ENCODE data around the gene DGKQ.

Gene DGKQ

DNA sequence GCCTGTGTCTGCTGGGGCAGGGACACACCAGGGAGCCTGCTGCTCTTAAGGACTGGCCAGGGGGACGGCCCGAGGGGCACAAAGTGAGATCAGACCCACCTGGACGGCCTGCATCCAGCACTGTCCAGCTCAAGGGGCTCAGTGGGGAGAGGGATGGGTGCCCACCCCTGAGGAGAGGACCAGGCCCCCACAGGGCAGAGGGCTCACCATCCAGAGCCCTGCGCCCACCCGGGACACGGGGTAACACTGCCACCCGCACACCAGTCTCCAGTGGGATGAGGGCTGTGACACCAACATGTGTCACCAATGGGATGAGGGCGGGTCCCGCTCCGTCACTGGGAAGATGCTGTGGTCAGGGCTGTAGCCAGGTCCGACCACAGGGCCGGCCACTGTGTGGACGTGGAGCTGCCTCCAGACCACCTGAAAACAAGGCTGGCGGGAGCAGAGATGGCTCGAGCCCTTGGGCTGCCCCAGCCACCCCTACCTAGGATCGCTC is 13.2 kb downstream of the DGKQ start:
- no peaks in the 10 kb centered on the region for H3K4me1 ChIP-seq (ENCODE audit: insufficient read depth, low read length)
- H3K9me3 ChIP-seq (ENCODE audit: insufficient read depth, low read depth, low read length) = no peaks in the 10 kb centered on the region
- no peak overlapping the region for H3K4me3 ChIP-seq (ENCODE audit: low read length)
- H3K36me3 ChIP-seq (ENCODE audit: insufficient read depth, low read depth, low read length) = no peaks in the 10 kb centered on the region
- H3K9ac ChIP-seq (ENCODE audit: low read depth, low read length) = no peak overlapping the region
- no peaks in the 10 kb centered on the region for H3K27me3 ChIP-seq (ENCODE audit: insufficient read depth, low read length)
- H3K27ac ChIP-seq (ENCODE audit: low read length) = no peak overlapping the region

DNA sequence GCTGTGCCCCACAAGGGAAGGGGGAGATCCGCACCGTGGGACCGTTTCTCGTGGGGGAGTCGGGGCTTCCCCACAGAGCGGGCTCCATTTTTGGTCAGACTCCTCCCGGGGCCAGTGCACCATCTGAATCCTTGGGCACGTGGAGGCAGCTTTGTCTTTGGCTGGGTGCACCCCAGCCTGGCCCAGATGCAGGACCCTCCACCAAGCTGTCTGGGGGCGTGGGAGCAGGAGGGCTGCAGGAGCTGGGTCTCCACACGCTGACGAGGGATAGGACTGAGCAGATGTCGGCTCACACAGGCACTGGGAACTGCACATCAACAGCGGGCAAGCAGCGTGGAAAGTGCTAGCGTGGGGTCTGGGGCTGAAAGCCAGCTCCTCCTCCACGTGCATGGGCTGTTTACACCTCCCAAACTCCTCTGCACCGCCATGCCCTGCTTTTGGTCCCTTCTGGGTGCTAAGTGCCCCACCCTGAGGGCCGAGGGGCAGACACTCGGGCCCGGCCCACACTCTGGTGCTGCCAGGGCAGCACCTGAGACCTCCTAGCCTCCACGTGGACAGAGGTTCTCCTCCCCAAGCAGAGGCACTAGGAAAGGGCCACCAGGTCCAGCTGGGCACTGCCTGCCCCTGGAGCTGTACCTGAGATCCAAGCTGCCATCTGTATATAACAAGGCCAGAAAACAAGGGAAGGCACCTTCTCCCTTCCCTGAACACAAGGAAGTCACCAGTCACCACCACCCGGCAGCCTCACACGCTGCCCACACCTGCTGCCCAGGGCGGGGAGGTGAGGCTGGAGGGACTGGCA is 13.8 kb downstream of the DGKQ start:
- no peaks in the 10 kb centered on the region for H3K36me3 ChIP-seq (ENCODE audit: insufficient read depth, low read depth, low read length)
- no peak overlapping the region for H3K27ac ChIP-seq (ENCODE audit: low read length)
- no peak overlapping the region for H3K4me3 ChIP-seq (ENCODE audit: low read length)
- H3K9me3 ChIP-seq (ENCODE audit: insufficient read depth, low read depth, low read length) = no peaks in the 10 kb centered on the region
- no peak overlapping the region for H3K9ac ChIP-seq (ENCODE audit: low read depth, low read length)
- H3K4me1 ChIP-seq (ENCODE audit: insufficient read depth, low read length) = no peaks in the 10 kb centered on the region
- no peaks in the 10 kb centered on the region for H3K27me3 ChIP-seq (ENCODE audit: insufficient read depth, low read length)

DNA sequence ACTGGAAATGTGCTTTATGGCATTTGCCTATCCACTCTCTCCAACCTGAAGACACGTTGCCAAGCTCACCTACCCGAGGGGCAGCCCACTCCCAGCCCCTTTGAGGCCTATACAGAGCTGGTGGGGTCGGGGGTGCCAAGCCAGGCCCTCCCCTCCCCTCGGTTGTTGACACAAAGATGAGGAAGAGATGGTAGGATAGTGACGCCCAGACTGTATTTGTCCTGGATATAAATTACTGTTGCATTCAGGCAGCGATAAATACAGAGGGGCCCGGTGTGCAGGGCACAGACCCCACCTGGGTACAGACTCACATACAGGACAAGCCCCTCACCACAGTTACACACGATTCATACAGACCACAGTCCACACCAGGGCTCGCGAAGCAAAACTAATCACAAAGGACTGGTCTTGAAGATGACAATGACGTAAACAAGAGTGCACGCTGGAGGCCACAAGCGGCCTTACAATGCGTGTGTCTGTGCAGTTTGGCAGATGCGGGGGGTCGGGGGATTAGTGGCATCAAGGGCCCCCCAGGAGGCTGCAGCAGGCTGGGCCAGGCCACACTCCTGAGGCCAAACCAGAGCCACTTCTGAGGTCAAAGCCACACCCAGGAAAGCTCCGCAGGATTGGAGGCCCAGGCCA is 14.6 kb downstream of the DGKQ start:
- H3K4me3 ChIP-seq (ENCODE audit: low read length) = no peak overlapping the region

DNA sequence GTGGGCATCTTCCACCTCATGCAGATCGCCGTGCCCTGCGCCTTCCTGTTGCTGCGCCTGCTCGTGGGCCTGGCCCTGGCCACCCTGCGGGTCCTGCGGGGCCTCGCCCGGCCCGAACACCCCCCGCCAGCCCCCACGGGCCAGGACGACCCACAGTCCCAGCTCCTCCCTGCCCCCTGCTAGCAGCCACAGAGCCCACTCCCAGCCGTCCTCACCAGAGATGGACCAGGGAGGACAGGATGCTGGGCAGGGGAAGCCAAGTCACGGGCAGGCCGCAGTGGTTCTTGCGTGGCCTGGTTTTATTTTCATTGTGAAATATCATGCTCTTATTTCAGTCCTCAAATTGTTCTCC is 15.1 kb downstream of the DGKQ start:
- H3K4me1 ChIP-seq (ENCODE audit: insufficient read depth, low read length) = no peaks in the 10 kb centered on the region
- no peak overlapping the region for H3K4me3 ChIP-seq (ENCODE audit: low read length)
- no peaks in the 10 kb centered on the region for H3K27me3 ChIP-seq (ENCODE audit: insufficient read depth, low read length)
- H3K9ac ChIP-seq (ENCODE audit: low read depth, low read length) = no peak overlapping the region
- H3K36me3 ChIP-seq (ENCODE audit: insufficient read depth, low read depth, low read length) = no peaks in the 10 kb centered on the region
- no peak overlapping the region for H3K27ac ChIP-seq (ENCODE audit: low read length)
- H3K9me3 ChIP-seq (ENCODE audit: insufficient read depth, low read depth, low read length) = no peaks in the 10 kb centered on the region

More for the DNA sequence above, 14.6 kb downstream of the DGKQ start:
- no peaks in the 10 kb centered on the region for H3K27me3 ChIP-seq (ENCODE audit: insufficient read depth, low read length)
- no peak overlapping the region for H3K27ac ChIP-seq (ENCODE audit: low read length)
- no peaks in the 10 kb centered on the region for H3K9me3 ChIP-seq (ENCODE audit: insufficient read depth, low read depth, low read length)
- no peaks in the 10 kb centered on the region for H3K36me3 ChIP-seq (ENCODE audit: insufficient read depth, low read depth, low read length)
- H3K9ac ChIP-seq (ENCODE audit: low read depth, low read length) = no peak overlapping the region
- H3K4me1 ChIP-seq (ENCODE audit: insufficient read depth, low read length) = no peaks in the 10 kb centered on the region

DNA sequence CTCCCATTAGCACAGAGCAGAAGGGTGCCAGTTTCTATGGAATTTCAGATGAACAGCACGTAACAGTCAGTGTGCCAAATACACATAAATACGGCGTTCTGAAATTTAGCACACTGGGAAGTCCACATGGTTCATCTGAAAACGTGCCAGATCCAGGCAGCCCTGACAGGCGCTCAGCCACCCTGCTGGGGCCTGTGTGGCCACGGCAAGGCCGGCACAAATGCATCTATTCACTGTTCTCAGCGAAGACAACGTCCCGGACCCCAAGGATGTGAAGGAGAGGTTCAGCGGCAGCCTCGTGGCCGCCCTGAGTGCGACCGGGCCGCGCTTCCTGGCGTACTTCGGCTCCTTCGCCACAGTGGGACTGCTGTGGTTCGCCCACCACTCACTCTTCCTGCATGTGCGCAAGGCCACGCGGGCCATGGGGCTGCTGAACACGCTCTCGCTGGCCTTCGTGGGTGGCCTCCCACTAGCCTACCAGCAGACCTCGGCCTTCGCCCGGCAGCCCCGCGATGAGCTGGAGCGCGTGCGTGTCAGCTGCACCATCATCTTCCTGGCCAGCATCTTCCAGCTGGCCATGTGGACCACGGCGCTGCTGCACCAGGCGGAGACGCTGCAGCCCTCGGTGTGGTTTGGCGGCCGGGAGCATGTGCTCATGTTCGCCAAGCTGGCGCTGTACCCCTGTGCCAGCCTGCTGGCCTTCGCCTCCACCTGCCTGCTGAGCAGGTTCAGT is 15.6 kb downstream of the DGKQ start:
- H3K27ac ChIP-seq (ENCODE audit: low read length) = no peak overlapping the region
- H3K4me3 ChIP-seq (ENCODE audit: low read length) = no peak overlapping the region
- H3K9ac ChIP-seq (ENCODE audit: low read depth, low read length) = no peak overlapping the region
- H3K36me3 ChIP-seq (ENCODE audit: insufficient read depth, low read depth, low read length) = no peaks in the 10 kb centered on the region
- H3K27me3 ChIP-seq (ENCODE audit: insufficient read depth, low read length) = no peaks in the 10 kb centered on the region
- H3K4me1 ChIP-seq (ENCODE audit: insufficient read depth, low read length) = no peaks in the 10 kb centered on the region
- no peaks in the 10 kb centered on the region for H3K9me3 ChIP-seq (ENCODE audit: insufficient read depth, low read depth, low read length)

DNA sequence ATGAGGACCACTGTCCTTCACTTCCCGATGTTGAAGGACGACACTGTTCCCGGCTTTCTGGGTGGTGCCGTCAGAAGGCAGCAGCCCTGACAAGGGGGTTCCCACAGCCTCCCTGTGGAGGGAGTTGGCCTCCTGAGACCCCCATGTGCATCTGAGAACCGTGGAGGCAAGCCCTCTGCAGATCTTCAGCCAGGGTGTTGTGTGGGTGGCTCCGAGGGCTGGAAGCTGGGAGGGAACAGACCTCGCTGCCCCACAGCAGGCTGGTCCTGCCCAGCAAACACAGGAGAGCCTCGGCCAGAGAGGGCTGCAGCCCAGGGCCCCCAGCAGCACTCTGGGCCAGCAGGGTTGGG is 16.2 kb downstream of the DGKQ start:
- no peaks in the 10 kb centered on the region for H3K4me1 ChIP-seq (ENCODE audit: insufficient read depth, low read length)

DNA sequence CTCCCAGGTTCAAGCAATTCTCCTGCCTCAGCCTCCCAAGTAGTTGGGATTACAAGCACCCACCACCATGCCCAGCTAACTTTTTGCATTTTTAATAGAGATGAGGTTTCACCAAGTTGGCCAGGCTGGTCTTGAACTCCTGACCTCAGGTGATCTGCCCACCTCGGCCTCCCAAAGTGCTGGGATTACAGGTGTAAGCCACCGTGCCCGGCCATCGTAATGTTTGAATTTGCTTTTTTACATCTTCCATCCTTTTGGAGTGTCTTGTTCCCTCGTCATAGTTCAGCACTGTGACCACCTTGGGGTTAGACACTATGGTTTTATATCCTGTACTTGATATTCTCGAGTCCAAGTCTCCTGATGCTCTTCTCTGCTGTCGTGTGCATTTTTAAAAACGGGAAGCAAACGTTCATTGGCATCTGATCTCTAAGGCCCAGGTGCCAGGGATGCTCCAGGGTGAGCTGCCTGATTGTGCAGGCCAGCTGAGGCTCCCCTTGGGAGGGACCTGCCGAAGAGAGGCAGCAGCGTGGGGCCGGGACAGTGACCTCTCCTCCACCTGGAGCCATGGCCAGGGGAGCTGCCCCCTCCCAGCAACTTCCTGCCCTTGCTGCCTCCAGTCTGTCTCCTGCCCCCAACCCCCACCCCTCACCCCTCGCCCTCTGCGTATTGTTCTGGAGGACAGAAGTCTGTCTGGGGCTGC is 16.7 kb downstream of the DGKQ start:
- no peaks in the 10 kb centered on the region for H3K4me1 ChIP-seq (ENCODE audit: insufficient read depth, low read length)
- H3K9ac ChIP-seq (ENCODE audit: low read depth, low read length) = no peak overlapping the region
- H3K36me3 ChIP-seq (ENCODE audit: insufficient read depth, low read depth, low read length) = no peaks in the 10 kb centered on the region
- H3K4me3 ChIP-seq (ENCODE audit: low read length) = no peak overlapping the region
- H3K9me3 ChIP-seq (ENCODE audit: insufficient read depth, low read depth, low read length) = no peaks in the 10 kb centered on the region
- H3K27ac ChIP-seq (ENCODE audit: low read length) = no peak overlapping the region
- no peaks in the 10 kb centered on the region for H3K27me3 ChIP-seq (ENCODE audit: insufficient read depth, low read length)

More for the DNA sequence above, 16.2 kb downstream of the DGKQ start:
- no peaks in the 10 kb centered on the region for H3K27me3 ChIP-seq (ENCODE audit: insufficient read depth, low read length)
- no peak overlapping the region for H3K27ac ChIP-seq (ENCODE audit: low read length)
- H3K9ac ChIP-seq (ENCODE audit: low read depth, low read length) = no peak overlapping the region
- H3K4me3 ChIP-seq (ENCODE audit: low read length) = no peak overlapping the region
- H3K36me3 ChIP-seq (ENCODE audit: insufficient read depth, low read depth, low read length) = no peaks in the 10 kb centered on the region
- no peaks in the 10 kb centered on the region for H3K9me3 ChIP-seq (ENCODE audit: insufficient read depth, low read depth, low read length)

DNA sequence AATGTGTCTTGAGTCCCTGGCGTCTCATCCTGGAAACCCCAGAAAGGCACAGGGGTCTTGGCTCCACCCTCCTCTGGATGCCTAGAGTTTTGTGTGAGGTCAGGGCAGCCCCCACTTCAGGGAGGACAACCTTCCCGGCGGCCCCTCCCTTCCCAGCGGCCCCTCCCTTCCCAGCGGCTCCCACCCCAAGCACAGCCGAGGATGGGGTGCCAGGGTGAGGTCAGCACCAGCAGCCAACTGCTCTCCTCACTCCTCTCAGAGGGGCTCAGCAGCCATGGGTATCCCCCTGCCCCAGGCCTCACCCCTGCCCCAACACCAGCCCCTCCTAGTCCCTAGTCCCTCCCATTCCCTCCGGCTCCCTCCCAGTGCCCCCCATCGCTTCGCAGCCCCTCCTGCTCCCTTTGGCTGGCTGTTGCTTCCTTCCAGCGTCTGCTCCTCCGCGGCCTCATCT is 17.4 kb downstream of the DGKQ start:
- H3K36me3 ChIP-seq (ENCODE audit: insufficient read depth, low read depth, low read length) = no peaks in the 10 kb centered on the region

DNA sequence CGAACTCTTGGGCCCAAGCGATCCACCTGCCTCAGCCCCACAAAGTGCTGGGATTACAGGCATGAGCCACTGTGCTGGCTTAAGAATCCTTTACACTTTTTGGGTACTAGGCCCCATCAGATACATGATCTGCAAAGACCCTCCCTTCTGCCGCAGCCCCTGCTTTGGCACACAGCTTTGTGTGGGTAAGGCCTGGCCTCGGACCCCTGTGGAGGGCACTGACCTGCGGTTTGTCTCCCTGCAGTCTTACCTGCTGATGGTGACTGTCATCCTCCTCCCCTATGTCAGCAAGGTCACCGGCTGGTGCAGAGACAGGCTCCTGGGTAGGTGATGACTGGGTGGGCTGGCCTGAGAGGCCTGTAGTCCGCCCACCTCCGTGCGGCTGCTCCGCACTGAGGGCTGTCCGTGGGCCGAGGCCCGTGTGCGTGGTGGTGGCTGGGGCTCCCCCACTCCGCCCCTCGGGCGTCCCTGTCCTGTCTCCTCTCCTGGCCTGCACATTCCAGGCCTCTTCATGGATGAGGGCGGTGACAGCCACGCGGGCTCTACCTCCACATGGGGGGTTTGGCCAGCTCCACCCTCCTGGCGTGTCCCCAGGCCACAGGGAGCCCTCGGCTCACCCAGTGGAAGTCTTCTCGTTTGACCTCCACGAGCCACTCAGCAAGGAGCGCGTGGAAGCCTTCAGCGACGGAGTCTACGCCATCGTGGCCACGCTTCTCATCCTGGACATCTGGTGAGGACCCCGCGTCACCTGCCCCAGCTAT is 18.0 kb downstream of the DGKQ start:
- Histone ChIP-seq H3K36me3 (ENCODE audit: insufficient read depth, low read depth, low read length) (no peaks in the 10 kb centered on the region), H3K4me3 (ENCODE audit: low read length) (no peak overlapping the region), H3K27me3 (ENCODE audit: insufficient read depth, low read length) (no peaks in the 10 kb centered on the region), H3K9me3 (ENCODE audit: insufficient read depth, low read depth, low read length) (no peaks in the 10 kb centered on the region), H3K9ac (ENCODE audit: low read depth, low read length) (no peak overlapping the region), H3K27ac (ENCODE audit: low read length) (no peak overlapping the region), H3K4me1 (ENCODE audit: insufficient read depth, low read length) (no peaks in the 10 kb centered on the region)

More for the DNA sequence above, 17.4 kb downstream of the DGKQ start:
- H3K4me3 ChIP-seq (ENCODE audit: low read length) = no peak overlapping the region
- H3K27me3 ChIP-seq (ENCODE audit: insufficient read depth, low read length) = no peaks in the 10 kb centered on the region
- no peak overlapping the region for H3K9ac ChIP-seq (ENCODE audit: low read depth, low read length)
- H3K4me1 ChIP-seq (ENCODE audit: insufficient read depth, low read length) = no peaks in the 10 kb centered on the region
- no peaks in the 10 kb centered on the region for H3K9me3 ChIP-seq (ENCODE audit: insufficient read depth, low read depth, low read length)
- no peak overlapping the region for H3K27ac ChIP-seq (ENCODE audit: low read length)

DNA sequence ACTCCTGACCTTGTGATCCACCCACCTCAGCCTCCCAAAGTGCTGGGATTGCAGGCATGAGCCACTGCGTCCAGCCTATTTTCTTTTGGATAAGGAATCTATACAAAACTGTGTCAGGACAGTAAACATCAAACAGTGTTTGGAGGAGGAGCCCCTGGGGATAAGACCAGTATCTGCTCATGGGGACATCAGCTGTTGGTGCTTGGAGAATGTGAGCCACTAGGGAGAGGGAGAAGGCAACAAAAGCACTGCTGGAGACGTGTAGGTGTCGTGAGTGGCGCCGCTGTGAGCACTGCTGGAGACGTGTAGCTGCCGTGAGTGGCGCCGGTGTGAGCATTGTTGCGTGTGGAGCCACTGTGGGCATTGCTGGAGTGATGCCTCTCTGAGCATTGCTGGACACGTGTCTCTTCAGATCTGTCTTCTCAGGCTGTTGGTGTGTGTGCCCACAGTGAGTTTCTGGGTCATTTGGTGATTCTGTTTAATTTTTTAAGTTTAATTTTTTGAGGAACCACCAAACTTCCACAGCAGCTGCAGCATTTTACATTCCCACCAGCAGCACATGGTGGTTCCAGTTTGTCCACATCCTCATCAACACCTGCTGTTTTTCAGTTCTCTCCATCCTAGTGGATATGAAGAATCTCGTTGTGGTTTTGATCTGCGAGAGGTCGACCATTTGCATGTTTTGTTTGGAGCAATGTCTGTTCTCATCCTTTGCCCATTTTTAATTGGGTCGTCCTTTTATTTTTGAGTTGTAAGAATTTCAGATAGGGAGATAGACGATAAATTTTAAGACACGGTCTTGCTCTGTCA is 19.0 kb downstream of the DGKQ start:
- Histone ChIP-seq H3K4me3 (ENCODE audit: low read length) (no peak overlapping the region), H3K27me3 (ENCODE audit: insufficient read depth, low read length) (no peaks in the 10 kb centered on the region), H3K9me3 (ENCODE audit: insufficient read depth, low read depth, low read length) (no peaks in the 10 kb centered on the region), H3K36me3 (ENCODE audit: insufficient read depth, low read depth, low read length) (no peaks in the 10 kb centered on the region), H3K27ac (ENCODE audit: low read length) (no peak overlapping the region), H3K4me1 (ENCODE audit: insufficient read depth, low read length) (no peaks in the 10 kb centered on the region), H3K9ac (ENCODE audit: low read depth, low read length) (no peak overlapping the region)

Measured in iPS-20b (cell line).